Type B pancreatic cell (in vitro differentiated cells): ENCODE data around the gene TESMIN. TPM values are rescaled to one million over a fixed set of nuclear protein-coding genes. Genes with fewer than 3 reads are reported as not detected.

ENCODE experiments used
- DNase-seq: peaks from one replicate; pipeline ENCODE4 v3.0.0; 2021; ENCODE audit warnings: mixed read lengths; ENCODE audit not compliant: unreplicated experiment; ENCODE audit errors: extremely low spot score
- H3K27ac Mint-ChIP-seq: 2 replicates; pipeline ENCODE4 v1.8.0; 2021; ENCODE audit warnings: mild to moderate bottlenecking, mixed read lengths
- H3K27me3 Mint-ChIP-seq: 2 replicates; pipeline ENCODE4 v1.8.0; 2021; ENCODE audit warnings: mixed read lengths
- H3K36me3 Mint-ChIP-seq: 2 replicates; pipeline ENCODE4 v1.8.0; 2021; ENCODE audit warnings: mixed read lengths
- H3K4me1 Mint-ChIP-seq: one replicate; pipeline ENCODE4 v1.8.0; 2021; ENCODE audit warnings: mixed read lengths; ENCODE audit not compliant: unreplicated experiment
- H3K4me3 Mint-ChIP-seq: 2 replicates; pipeline ENCODE4 v1.8.0; 2021; ENCODE audit warnings: mild to moderate bottlenecking, mixed read lengths
- H3K9me3 Mint-ChIP-seq: 2 replicates; pipeline ENCODE4 v1.8.0; 2021; ENCODE audit warnings: mixed read lengths
- CTCF ChIP-seq: fragments of 200-600 bp; sonication (generic); conservative IDR thresholded peaks from 2 replicates; pipeline ENCODE4 v1.5.0; 2021; ENCODE audit warnings: antibody characterized with exemption, mild to moderate bottlenecking
- total RNA-seq: library from RNA; stranded (reverse); gene quantifications from 2 replicates; pipeline ENCODE4 v1.2.1, GENCODE V29; 2021; ENCODE audit warnings: low replicate concordance

The TESMIN gene
- total RNA-seq, 1 donor from 2014 or later: 6.7 TPM

GRCh38 chr11:68783216-68783821 is 32.0 kb upstream of the TESMIN start:
- Mint-ChIP-seq H3K27me3 (no peaks in the 10 kb centered on the region), H3K27ac (no peak overlapping the region), H3K4me3 (no peak overlapping the region), H3K4me1 (no peaks in the 10 kb centered on the region), H3K9me3 (no peaks in the 10 kb centered on the region), H3K36me3 (peaks cover 10% of the 10 kb centered on the region)
- no peak for DNase-seq
- no peak for TF ChIP-seq CTCF

- DNase-seq: no peak
- H3K27me3 Mint-ChIP-seq: no peaks in the 10 kb centered on the region
- no peak overlapping the region for H3K4me3 Mint-ChIP-seq
- no peak for TF ChIP-seq CTCF
- peaks cover 15% of the 10 kb centered on the region for H3K36me3 Mint-ChIP-seq
- no peaks in the 10 kb centered on the region for H3K9me3 Mint-ChIP-seq
- no peak overlapping the region for H3K27ac Mint-ChIP-seq
- peaks cover 3% of the 10 kb centered on the region for H3K4me1 Mint-ChIP-seq
Observed at GRCh38 chr11:68782711-68783110, 31.4 kb upstream of the TESMIN start.

- no peaks in the 10 kb centered on the region for H3K9me3 Mint-ChIP-seq
- peaks cover 20% of the 10 kb centered on the region for H3K36me3 Mint-ChIP-seq
- H3K27ac Mint-ChIP-seq: no peak overlapping the region
- DNase-seq: no peak
- peaks cover 6% of the 10 kb centered on the region for H3K4me1 Mint-ChIP-seq
- TF ChIP-seq CTCF: no peak
- H3K27me3 Mint-ChIP-seq: no peaks in the 10 kb centered on the region
- no peak overlapping the region for H3K4me3 Mint-ChIP-seq
Observed at GRCh38 chr11:68780829-68781228, 29.5 kb upstream of the TESMIN start.

GRCh38 chr11:68778205-68778604 is 26.9 kb upstream of the TESMIN start:
- Mint-ChIP-seq H3K36me3 (peaks cover 27% of the 10 kb centered on the region), H3K27me3 (no peaks in the 10 kb centered on the region), H3K4me3 (no peak overlapping the region), H3K27ac (no peak overlapping the region), H3K9me3 (no peaks in the 10 kb centered on the region), H3K4me1 (peaks cover 6% of the 10 kb centered on the region)
- TF ChIP-seq CTCF: no peak
- no peak for DNase-seq

GRCh38 chr11:68776442-68777235 is 25.3 kb upstream of the TESMIN start:
- Mint-ChIP-seq H3K9me3 (no peaks in the 10 kb centered on the region), H3K4me3 (peak overlapping the region; percentile 38), H3K4me1 (peaks cover 6% of the 10 kb centered on the region), H3K36me3 (peaks cover 27% of the 10 kb centered on the region), H3K27ac (peak overlapping the region; percentile 97), H3K27me3 (no peaks in the 10 kb centered on the region)
- TF ChIP-seq CTCF: no peak
- DNase-seq: no peak
